WTC11 (cell line): ENCODE data around the gene AMELX. TPM values are rescaled to one million over a fixed set of nuclear protein-coding genes. Genes with fewer than 3 reads are reported as not detected.

Source experiments
- ATAC-seq: fragments of 200-7000 bp; cut with Tn5 transposase; 2 replicates; pipeline ENCODE4 v1.10.0; 2021; ENCODE audit warnings: mild to moderate bottlenecking, moderate library complexity
- CTCF ChIA-PET: fragments of 300-600 bp; sonication (Branson Sonifier 250); formaldehyde crosslinking; loops from one replicate; lab custom pipeline; 2021; ENCODE audit warnings: antibody characterized with exemption; lab: Charles Lee
- POLR2A ChIA-PET: fragments of 350-600 bp; sonication (Branson Sonifier 250); formaldehyde crosslinking; loops from one replicate; lab custom pipeline; 2021; ENCODE audit warnings: antibody characterized with exemption; lab: Charles Lee
- DNase-seq: peaks from one replicate; pipeline ENCODE4 v3.0.0; 2021; ENCODE audit warnings: low spot score
- H3K27ac Mint-ChIP-seq: 2 replicates; pipeline ENCODE4 v1.8.0; 2021; ENCODE audit warnings: mixed read lengths
- H3K27me3 Mint-ChIP-seq: 2 replicates; pipeline ENCODE4 v1.8.0; 2021; ENCODE audit warnings: low read depth, mild to moderate bottlenecking, moderate library complexity, mixed read lengths
- H3K36me3 Mint-ChIP-seq: 2 replicates; pipeline ENCODE4 v1.8.0; 2021; ENCODE audit warnings: mixed read lengths
- H3K4me1 Mint-ChIP-seq: 2 replicates; pipeline ENCODE4 v1.8.0; 2022; ENCODE audit warnings: mixed read lengths
- H3K4me3 Mint-ChIP-seq: 2 replicates; pipeline ENCODE4 v1.8.0; 2021; ENCODE audit warnings: mild to moderate bottlenecking, moderate library complexity, mixed read lengths
- H3K9me3 Mint-ChIP-seq: 2 replicates; pipeline ENCODE4 v1.8.0; 2021; ENCODE audit warnings: mixed read lengths
- FOXJ3 ChIP-seq: sonication (generic); formaldehyde crosslinking; IDR thresholded peaks from 2 replicates; pipeline ENCODE4 v1.9.0; 2021; ENCODE audit warnings: missing genetic modification reagents, mild to moderate bottlenecking, borderline replicate concordance
- FOXP1 ChIP-seq: sonication (generic); formaldehyde crosslinking; IDR thresholded peaks from 2 replicates; pipeline ENCODE4 v1.8.0; 2022; ENCODE audit warnings: missing genetic modification reagents, mild to moderate bottlenecking, moderate library complexity, borderline replicate concordance
- HMGA2 ChIP-seq: fragments of 250-450 bp; sonication (Bioruptor Pico); IDR thresholded peaks from 2 replicates; pipeline ENCODE4 v1.4.0; 2021; ENCODE audit warnings: mild to moderate bottlenecking, moderate library complexity
- JUN ChIP-seq: sonication (generic); formaldehyde crosslinking; IDR thresholded peaks from 2 replicates; pipeline ENCODE4 v1.8.0; 2023; ENCODE audit warnings: mild to moderate bottlenecking, missing genetic modification reagents
- NR2C2 ChIP-seq: sonication (generic); formaldehyde crosslinking; IDR thresholded peaks from 2 replicates; pipeline ENCODE4 v1.8.0; 2022; ENCODE audit warnings: mild to moderate bottlenecking, missing genetic modification reagents
- RORB ChIP-seq: fragments of 250-450 bp; sonication (Bioruptor Pico); IDR thresholded peaks from 2 replicates; pipeline ENCODE4 v1.9.0; 2021; ENCODE audit warnings: mild to moderate bottlenecking
- SMAD4 ChIP-seq: sonication (generic); formaldehyde crosslinking; IDR thresholded peaks from 2 replicates; pipeline ENCODE4 v1.8.0; 2022; ENCODE audit warnings: mild to moderate bottlenecking, missing genetic modification reagents
- ZNF138 ChIP-seq: sonication (generic); formaldehyde crosslinking; conservative IDR thresholded peaks from 2 replicates; pipeline ENCODE4 v1.8.1; 2022; ENCODE audit warnings: mild to moderate bottlenecking, moderate library complexity, missing genetic modification reagents
- ZNF232 ChIP-seq: sonication (generic); formaldehyde crosslinking; IDR thresholded peaks from 2 replicates; pipeline ENCODE4 v1.8.0; 2022; ENCODE audit warnings: mild to moderate bottlenecking, missing genetic modification reagents
- ZNF263 ChIP-seq: sonication (generic); formaldehyde crosslinking; IDR thresholded peaks from 2 replicates; pipeline ENCODE4 v1.8.1; 2022; ENCODE audit warnings: low read depth, mild to moderate bottlenecking, moderate library complexity, missing genetic modification reagents
- ZNF317 ChIP-seq: sonication (generic); formaldehyde crosslinking; IDR thresholded peaks from 2 replicates; pipeline ENCODE4 v1.8.1; 2023; ENCODE audit warnings: low read depth, mild to moderate bottlenecking, moderate library complexity, missing genetic modification reagents, borderline replicate concordance
- ZNF396 ChIP-seq: fragments of 250-450 bp; sonication (Bioruptor Pico); IDR thresholded peaks from 2 replicates; pipeline ENCODE4 v1.8.0; 2021; ENCODE audit warnings: mild to moderate bottlenecking, moderate library complexity, borderline replicate concordance
- ZNF416 ChIP-seq: fragments of 250-450 bp; sonication (Bioruptor Pico); IDR thresholded peaks from 2 replicates; pipeline ENCODE4 v1.9.0; 2021; ENCODE audit warnings: mild to moderate bottlenecking, inconsistent platforms
- total RNA-seq: library from RNA; stranded (reverse); gene quantifications from 3 replicates; pipeline ENCODE4 v1.2.3, GENCODE V29; 2021
- TF ChIP-seq, protein P1 (sequence below): sonication (generic); formaldehyde crosslinking; IDR thresholded peaks from 2 replicates; pipeline ENCODE4 v1.8.0; 2023; ENCODE audit warnings: mild to moderate bottlenecking, missing genetic modification reagents
- TF ChIP-seq, protein P2 (sequence below): sonication (generic); formaldehyde crosslinking; IDR thresholded peaks from 2 replicates; pipeline ENCODE4 v1.8.1; 2023; ENCODE audit warnings: mild to moderate bottlenecking, moderate library complexity, missing genetic modification reagents
- TF ChIP-seq, protein P3 (sequence below): sonication (generic); formaldehyde crosslinking; IDR thresholded peaks from 2 replicates; pipeline ENCODE4 v1.8.0; 2023; ENCODE audit warnings: missing genetic modification reagents
- TF ChIP-seq, protein P4 (sequence below): sonication (generic); formaldehyde crosslinking; IDR thresholded peaks from 2 replicates; pipeline ENCODE4 v1.8.0; 2022; ENCODE audit warnings: mild to moderate bottlenecking, missing genetic modification reagents

AMELX gene
- total RNA-seq, 1 experiment from 2014 or later = not detected

DNA sequence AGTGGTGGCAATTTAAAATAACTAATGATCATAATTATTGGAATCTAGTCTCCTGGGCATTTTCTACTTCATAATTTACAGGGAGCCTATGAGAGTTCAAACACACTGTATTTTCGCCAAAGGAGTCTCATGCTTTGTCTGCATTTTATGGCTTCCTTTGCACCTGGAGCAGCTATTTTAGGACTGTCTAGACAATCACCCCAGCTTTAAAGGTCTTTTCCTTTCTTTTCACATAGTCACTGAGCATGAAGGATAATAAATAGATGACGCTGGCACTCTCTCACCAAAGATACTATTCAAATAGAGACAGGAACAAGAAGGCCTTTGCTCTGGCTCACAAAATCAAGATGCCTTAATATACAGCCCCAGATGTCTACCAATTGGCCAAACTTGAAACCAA, 43.0 kb downstream of the AMELX start (continued):
- TF ChIP-seq, protein P1, sequence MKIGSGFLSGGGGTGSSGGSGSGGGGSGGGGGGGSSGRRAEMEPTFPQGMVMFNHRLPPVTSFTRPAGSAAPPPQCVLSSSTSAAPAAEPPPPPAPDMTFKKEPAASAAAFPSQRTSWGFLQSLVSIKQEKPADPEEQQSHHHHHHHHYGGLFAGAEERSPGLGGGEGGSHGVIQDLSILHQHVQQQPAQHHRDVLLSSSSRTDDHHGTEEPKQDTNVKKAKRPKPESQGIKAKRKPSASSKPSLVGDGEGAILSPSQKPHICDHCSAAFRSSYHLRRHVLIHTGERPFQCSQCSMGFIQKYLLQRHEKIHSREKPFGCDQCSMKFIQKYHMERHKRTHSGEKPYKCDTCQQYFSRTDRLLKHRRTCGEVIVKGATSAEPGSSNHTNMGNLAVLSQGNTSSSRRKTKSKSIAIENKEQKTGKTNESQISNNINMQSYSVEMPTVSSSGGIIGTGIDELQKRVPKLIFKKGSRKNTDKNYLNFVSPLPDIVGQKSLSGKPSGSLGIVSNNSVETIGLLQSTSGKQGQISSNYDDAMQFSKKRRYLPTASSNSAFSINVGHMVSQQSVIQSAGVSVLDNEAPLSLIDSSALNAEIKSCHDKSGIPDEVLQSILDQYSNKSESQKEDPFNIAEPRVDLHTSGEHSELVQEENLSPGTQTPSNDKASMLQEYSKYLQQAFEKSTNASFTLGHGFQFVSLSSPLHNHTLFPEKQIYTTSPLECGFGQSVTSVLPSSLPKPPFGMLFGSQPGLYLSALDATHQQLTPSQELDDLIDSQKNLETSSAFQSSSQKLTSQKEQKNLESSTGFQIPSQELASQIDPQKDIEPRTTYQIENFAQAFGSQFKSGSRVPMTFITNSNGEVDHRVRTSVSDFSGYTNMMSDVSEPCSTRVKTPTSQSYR = no peak
- TF ChIP-seq FOXP1 (CRISPR knock-in tag) (no peak), ZNF138 (no peak), NR2C2 (no peak)
- TF ChIP-seq, all 79 proteins: peak for 0

DNA sequence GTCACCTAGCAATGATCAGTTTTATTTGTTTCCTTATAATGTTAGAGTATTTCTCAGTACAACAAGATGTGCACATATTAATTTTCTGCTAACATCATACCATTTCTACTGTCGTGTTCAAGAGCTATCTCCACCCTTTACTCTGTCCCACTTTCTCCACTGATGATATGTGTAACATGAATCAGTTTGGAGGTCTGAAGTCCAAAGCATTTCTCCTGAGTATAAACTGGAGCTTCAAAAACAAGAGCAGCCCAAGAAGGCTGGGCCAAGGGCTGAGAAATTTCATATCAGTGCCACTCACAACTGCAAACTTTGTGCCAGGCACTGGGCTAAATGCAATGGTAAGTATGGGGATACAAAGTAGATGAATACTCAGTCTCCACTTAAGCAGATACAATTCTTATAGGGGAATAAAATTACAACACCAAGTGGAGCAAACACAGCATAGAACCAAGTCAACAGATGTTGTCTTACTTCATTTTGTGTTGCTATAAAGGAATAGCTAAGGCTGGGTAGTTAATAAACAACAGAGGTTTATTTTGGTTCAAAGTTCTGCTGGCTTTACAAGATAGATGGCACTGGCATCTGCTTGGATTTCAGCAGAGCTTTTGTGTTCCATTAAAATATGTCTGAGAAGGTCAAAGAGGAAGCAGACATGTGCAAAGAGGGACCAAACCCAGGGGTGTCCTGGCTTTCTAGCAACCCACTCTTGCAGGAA, 44.2 kb downstream of the AMELX start:
- TF ChIP-seq JUN = no peak
- TF ChIP-seq, protein P2, sequence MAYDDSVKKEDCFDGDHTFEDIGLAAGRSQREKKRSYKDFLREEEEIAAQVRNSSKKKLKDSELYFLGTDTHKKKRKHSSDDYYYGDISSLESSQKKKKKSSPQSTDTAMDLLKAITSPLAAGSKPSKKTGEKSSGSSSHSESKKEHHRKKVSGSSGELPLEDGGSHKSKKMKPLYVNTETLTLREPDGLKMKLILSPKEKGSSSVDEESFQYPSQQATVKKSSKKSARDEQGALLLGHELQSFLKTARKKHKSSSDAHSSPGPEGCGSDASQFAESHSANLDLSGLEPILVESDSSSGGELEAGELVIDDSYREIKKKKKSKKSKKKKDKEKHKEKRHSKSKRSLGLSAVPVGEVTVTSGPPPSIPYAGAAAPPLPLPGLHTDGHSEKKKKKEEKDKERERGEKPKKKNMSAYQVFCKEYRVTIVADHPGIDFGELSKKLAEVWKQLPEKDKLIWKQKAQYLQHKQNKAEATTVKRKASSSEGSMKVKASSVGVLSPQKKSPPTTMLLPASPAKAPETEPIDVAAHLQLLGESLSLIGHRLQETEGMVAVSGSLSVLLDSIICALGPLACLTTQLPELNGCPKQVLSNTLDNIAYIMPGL = no peak
- TF ChIP-seq, protein P3, sequence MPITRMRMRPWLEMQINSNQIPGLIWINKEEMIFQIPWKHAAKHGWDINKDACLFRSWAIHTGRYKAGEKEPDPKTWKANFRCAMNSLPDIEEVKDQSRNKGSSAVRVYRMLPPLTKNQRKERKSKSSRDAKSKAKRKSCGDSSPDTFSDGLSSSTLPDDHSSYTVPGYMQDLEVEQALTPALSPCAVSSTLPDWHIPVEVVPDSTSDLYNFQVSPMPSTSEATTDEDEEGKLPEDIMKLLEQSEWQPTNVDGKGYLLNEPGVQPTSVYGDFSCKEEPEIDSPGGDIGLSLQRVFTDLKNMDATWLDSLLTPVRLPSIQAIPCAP (CRISPR knock-in tag) = no peak
- no peak for TF ChIP-seq HMGA2
- no peak for TF ChIP-seq ZNF416 (CRISPR knock-in tag)
- TF ChIP-seq RORB (CRISPR knock-in tag) = no peak
- no peak for TF ChIP-seq ZNF396 (CRISPR knock-in tag)
- Mint-ChIP-seq H3K27ac (no peak overlapping the region), H3K4me3 (no peak overlapping the region), H3K36me3 (no peaks in the 10 kb centered on the region), H3K4me1 (no peaks in the 10 kb centered on the region), H3K9me3 (no peaks in the 10 kb centered on the region), H3K27me3 (no peaks in the 10 kb centered on the region)
- POLR2A ChIA-PET = no interaction called here
- CTCF ChIA-PET = no interaction called here
- ATAC-seq (no peak), DNase-seq (no peak)

DNA sequence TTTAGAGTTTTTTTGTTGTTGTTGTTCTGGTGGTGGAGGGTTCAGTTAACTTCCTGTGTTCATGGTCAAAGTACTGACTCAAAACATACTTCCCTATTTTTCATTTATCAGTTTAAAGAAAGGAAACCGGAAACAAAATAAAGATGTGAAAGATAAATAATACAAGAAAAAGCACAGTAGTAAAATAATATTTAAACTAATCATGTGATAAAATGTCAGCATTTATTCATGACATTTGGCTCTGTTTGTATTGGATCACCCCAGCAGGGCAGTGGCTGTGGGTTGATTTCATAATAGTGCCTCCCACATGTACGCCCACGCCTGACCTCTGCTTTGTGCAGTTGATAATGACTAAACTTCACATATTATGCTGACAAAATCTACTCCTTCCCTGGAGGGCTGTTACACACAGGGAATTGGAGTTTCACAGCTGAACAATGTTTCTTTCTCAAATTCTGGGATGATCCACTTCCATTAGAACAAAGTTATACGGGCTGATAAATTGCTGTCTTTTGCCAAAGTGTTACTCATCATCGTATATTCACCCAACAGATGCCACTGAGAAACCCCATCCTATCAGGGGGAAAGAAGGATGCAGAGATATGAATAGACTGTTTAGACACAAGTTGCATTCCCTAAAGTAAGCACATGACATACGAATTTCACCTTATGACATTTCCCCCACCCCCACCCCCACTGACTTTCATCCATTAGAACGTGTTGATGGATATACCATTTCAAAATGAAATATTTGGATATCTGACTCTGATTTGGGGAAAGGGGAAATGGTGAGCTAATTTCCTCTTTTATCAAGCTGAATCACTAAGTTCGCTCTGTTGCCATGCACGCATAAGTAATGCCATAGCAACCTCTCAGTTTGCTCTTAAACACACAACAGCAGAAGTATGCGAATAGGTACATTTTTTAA, 48.3 kb downstream of the AMELX start:
- no peaks in the 10 kb centered on the region for H3K9me3 Mint-ChIP-seq
- no peak for DNase-seq
- H3K27ac Mint-ChIP-seq = no peak overlapping the region

DNA sequence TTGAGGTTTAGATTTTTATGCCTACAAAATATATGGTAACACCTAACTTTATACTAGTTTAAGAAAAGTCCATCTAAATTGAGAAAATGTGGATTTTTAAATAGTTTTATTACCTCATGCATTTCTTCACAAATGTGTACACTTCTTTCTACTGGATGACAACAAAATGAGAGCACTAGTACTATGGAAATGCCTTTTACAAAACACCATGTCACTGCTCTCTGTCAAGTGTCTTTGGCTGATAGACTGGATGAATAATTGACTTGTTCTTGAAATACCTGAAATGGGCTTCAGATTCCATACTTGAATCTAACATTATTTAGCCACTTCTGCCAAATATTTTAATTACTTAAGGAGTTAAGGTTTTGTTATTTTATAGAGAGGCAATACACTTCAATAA, 49.5 kb downstream of the AMELX start:
- no peaks in the 10 kb centered on the region for H3K9me3 Mint-ChIP-seq
- TF ChIP-seq ZNF263 (CRISPR knock-in tag) = no peak
- TF ChIP-seq, protein P2 = no peak
- TF ChIP-seq, protein P4, sequence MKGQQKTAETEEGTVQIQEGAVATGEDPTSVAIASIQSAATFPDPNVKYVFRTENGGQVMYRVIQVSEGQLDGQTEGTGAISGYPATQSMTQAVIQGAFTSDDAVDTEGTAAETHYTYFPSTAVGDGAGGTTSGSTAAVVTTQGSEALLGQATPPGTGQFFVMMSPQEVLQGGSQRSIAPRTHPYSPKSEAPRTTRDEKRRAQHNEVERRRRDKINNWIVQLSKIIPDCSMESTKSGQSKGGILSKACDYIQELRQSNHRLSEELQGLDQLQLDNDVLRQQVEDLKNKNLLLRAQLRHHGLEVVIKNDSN (CRISPR knock-in tag) = no peak
- TF ChIP-seq, all 79 proteins: peak for 0
- POLR2A ChIA-PET = no interaction called here
- CTCF ChIA-PET = interaction anchor here (1.7 kb wide), 1 partner anchor 39 kb away, joined by 4 read pairs; no protein-coding TSS in a partner anchor
- Mint-ChIP-seq H3K27ac (no peak overlapping the region), H3K27me3 (peaks cover 4% of the 10 kb centered on the region), H3K36me3 (no peaks in the 10 kb centered on the region), H3K4me3 (no peak overlapping the region), H3K4me1 (peaks cover 9% of the 10 kb centered on the region; the same call in 1 of the 2 replicates)
- ATAC-seq (no peak), DNase-seq (no peak)

More for the DNA sequence above, 48.3 kb downstream of the AMELX start:
- ChIA-PET CTCF (interaction anchor here (1.7 kb wide), 1 partner anchor 40 kb away, joined by 4 read pairs; no protein-coding TSS in a partner anchor), POLR2A (no interaction called here)
- Mint-ChIP-seq H3K4me3 (no peak overlapping the region), H3K4me1 (peaks cover 8% of the 10 kb centered on the region; the same call in 1 of the 2 replicates), H3K36me3 (no peaks in the 10 kb centered on the region), H3K27me3 (peaks cover 3% of the 10 kb centered on the region; the same call in 1 of the 2 replicates)
- TF ChIP-seq ZNF317 (CRISPR knock-in tag) = no peak
- TF ChIP-seq FOXJ3 = no peak
- TF ChIP-seq ZNF232 (CRISPR knock-in tag) = no peak
- no peak for TF ChIP-seq SMAD4 (CRISPR knock-in tag)
- ATAC-seq = no peak
